Ramos (cell line): Measurements from ENCODE around the gene TRIML2.

Source experiments
- in situ Hi-C: fragments of 300-500 bp; cut with MboI; formaldehyde crosslinking; loops from one replicate; pipeline ENCODE4 v1.14.3; 2022; ENCODE audit warnings: low sequenced_read_pairs; ENCODE audit not compliant: unreplicated experiment

The TRIML2 gene, protein sequence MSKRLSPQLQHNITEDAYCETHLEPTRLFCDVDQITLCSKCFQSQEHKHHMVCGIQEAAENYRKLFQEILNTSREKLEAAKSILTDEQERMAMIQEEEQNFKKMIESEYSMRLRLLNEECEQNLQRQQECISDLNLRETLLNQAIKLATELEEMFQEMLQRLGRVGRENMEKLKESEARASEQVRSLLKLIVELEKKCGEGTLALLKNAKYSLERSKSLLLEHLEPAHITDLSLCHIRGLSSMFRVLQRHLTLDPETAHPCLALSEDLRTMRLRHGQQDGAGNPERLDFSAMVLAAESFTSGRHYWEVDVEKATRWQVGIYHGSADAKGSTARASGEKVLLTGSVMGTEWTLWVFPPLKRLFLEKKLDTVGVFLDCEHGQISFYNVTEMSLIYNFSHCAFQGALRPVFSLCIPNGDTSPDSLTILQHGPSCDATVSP

DNA sequence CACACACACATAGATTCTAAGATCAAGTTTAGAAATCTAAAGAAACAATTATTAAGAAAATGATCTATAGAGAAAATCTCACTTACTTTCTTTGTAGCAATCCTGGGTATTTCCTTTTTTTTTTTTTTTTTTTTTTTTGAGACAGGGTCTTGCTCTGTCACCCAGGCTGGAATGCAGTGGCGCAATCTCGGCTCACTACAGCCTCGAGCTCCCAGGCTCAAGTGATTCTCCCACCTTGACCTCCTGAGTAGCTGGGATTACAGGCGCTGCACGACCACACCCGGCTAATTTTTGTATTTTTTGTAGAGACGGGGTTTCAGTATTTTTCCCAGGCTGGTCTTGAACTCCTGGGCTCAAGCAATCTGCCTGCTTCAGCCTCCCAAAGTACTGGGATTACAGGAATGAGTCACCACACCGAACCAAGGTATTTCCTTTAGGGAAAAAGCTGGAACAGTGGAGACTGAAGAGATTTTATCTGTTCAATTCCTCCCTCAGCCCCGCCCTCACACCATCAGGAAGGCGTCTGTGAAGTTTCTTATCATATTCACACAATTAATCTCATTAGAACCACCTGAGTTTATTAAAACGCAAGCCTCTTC, at the start of gene TRIML2:
TRIML2 (minus strand) TSS at position 447 of the 599 bp plus-strand sequence. CDS start 4,235 bp downstream, outside the sequence.
- in situ Hi-C loops, result no loop called here

DNA sequence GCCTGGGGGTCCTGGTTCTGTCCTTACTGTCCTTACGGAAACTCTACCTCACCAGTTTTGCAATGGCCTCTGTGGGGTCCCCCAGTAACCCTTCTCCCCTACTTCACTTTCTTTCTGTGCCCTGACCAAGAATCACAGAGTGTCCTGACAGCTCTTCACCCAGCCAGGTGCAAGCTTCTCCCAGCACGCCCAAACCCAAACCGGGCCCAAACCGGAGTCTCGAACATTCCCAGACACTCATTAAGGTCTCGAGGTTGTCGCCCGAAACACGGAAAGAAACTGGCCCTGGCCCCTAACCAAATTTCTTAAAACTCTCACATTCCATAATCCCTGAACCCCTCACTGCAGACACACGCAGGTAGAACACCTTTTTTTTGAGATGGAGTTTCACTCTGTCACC, 48.9 kb upstream of the TRIML2 start:
- in situ Hi-C loops, result no loop called here

DNA sequence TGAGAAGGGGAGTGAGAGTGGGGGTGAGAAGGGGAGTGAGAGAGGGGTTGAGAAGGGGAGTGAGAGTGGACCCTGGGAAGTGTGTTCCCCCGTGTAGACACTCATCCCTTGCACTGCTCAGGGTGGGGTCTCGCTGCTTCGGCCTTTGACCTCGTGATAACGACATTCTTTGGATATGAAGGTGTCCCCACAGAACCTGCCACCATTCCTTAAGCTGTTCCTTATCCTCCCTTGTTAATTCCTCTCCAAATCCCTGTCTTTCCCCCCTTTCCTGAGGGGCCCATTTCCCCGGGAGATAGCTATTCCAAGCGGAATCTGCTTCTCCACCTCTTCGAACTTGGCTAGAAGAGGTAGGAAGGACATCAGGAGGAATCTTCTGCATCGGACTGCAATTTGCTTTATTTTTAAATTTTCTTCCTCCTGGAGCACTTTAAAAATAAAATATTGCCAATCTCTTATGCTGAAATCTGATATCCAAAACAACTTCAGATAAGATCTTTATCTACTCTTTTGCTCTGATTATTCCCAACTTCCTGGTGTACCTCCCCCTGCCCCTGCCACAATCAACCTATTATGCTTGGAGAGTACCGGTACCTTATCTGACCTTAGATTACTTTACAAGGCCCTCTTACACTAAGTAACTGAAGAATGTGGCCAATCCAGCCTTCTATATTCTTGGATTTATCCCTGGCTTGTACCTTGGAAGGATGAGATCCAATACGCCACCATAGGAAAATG, 45.4 kb upstream of the TRIML2 start:
- in situ Hi-C loops, result no loop called here

DNA sequence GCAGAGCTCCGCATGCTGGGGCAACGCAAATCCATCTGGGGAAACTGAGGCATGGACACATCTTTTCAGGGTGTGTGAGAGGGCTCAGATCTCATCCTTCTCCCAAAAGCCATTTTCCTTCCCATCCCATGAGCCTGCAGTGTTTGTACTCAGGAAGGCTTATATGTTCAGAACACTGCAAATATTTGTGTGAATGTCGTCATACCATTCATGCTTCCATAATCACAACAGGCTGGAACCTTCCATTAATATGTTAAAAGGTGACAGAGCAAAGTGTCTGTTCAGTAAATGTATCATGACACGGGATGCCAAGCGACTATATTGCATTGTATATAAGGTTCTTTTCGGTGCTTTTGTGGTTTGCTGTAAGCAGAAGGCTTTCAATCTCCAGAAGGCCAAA, 38.4 kb upstream of the TRIML2 start:
- in situ Hi-C loops, result no loop called here

DNA sequence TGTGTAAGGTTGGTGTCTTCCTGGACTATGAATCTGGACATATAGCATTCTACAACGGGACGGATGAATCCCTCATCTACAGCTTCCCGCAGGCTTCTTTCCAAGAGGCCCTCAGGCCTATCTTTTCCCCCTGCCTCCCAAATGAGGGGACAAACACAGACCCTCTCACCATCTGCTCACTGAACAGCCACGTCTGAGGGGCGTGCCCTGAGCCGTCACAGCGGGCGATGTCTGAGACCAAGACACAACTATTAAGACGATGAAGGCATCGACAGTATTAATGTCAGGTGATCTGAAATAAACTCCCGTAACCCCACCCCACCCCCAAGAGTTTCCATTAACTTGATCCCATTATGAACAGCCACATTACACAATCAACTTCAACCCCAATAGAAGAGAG, 37.8 kb upstream of the TRIML2 start:
- in situ Hi-C loops, result no loop called here

DNA sequence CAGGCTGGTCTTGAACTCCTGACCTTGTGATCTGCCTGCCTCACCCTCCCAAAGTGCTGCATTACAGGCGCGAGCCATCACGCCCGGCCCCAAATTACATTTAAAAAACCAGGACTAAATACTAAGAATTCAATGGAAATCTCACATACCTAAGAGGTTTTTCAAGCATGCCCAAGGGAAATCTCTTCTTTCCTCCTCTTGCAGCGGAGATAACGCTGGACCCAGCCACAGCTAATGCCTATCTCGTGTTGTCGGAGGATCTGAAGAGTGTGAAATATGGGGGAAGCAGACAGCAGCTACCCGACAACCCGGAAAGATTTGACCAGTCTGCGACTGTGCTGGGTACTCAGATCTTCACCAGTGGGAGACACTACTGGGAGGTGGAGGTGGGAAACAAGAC, 37.2 kb upstream of the TRIML2 start:
- in situ Hi-C loops, result no loop called here

DNA sequence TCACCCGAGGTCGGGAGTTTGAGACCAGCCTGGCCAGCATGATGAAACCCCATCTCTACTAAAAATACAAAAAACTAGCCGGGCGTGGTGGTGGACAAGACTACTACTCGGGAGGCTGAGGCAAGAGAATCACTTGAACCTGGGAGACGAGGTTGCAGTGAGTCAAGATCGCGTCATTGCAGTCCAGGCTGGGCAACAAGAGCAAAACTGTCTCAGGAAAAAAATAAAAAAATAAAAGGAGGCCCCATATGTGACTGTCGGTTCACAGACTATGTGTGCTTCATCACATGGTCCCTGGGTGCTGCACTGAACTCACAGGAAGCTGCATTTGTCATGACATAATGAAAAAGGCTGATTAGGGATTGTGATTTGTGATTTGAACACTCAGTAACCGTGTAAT, 36.2 kb upstream of the TRIML2 start:
- in situ Hi-C loops, result no loop called here

DNA sequence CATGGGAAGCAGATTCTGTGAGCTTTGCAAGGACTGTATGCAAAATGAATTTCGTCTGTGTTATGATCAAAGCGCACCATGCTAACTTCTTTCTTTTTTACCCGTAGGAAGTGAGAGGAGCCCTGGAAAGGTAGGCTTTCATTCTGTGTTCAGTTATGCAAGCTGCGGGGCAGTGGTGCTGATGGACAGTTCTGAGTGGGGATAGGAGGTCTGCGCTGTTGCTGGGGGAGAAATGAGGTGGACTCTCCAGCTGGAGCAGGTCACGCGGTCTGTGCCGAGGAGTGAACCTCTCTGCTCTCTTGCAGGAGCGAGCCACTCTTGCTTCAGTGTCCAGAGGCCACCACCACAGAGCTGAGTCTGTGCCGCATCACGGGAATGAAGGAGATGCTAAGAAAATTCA, 34.3 kb upstream of the TRIML2 start:
- in situ Hi-C loops, result no loop called here

DNA sequence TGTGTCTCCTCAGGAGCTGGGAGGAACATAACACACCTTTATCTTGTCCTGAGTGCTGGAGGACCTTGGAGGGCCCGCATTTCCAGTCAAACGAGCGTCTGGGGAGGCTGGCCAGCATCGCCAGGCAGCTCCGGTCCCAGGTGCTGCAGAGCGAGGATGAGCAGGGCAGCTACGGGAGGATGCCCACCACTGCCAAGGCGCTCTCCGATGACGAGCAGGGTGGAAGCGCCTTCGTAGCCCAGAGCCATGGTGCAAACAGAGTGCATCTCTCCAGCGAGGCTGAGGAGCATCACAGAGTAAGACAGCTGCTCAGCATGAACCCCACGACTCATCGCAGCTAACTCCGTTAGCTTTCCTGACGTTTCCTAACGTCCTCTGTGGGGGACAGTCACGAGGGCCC, 30.3 kb upstream of the TRIML2 start:
- in situ Hi-C loops, result no loop called here

DNA sequence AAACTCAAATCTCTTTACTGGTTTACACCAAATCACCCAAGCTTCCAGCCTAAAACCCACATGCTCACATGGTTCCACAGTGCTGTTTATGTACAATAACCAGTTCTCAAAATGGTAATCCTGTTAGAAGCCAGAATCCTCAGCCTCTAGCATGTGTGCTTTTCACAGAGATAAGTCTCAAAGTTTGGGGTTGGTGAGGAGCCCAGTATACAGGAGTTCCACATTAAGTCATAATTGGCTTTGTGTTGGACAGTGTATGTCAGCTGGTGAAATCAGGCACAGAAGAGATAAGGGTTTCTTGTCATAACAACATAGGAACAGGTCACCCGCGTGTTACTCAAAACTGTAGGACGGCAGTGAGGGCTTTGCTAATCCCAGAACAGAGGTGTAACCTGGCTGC, 29.7 kb upstream of the TRIML2 start, which contains the start of gene TRIML1:
TRIML1 (plus strand) TSS at position 301 of the 400 bp plus-strand sequence. CDS start 118 bp downstream, outside the sequence.
- in situ Hi-C loops, result no loop called here

DNA sequence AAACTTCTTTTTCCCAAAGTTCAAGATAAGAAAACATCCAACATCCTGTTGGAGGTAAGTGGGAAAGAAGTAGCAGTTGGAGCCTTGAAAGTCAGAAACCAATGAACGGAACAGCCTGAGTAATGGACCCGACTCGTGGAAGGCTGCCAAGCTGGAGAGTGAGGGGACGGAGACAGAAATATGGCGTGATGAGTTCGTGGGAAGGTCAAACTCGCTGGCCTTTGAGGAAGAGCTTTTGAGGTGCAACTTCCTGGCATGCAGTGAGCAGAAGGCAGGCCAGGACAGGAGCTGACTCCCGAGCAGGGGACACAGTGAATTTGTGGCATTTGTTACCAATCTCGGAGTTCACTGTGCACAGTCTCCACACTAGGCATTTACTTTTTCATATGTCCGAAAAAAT, 28.8 kb upstream of the TRIML2 start:
- in situ Hi-C loops, result no loop called here

DNA sequence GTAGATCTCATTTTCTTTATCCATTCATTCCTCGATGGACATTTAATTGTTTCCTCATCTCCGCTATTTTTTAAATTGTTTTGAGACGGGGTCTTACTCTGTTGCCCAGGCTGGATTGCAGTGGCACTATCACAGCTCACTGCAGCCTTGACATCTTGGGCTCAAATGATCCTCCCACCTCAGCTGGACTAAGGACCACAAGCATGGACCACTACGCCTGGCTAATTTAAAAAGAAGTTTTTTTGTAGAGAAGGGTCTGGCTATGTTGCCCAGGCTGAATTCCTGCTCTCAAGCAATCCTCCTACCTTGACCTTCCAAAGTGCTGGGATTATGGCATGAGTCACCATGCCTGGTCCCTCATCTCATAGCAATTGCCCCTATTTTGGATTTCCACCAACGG, 22.8 kb upstream of the TRIML2 start:
- in situ Hi-C loops, result no loop called here

DNA sequence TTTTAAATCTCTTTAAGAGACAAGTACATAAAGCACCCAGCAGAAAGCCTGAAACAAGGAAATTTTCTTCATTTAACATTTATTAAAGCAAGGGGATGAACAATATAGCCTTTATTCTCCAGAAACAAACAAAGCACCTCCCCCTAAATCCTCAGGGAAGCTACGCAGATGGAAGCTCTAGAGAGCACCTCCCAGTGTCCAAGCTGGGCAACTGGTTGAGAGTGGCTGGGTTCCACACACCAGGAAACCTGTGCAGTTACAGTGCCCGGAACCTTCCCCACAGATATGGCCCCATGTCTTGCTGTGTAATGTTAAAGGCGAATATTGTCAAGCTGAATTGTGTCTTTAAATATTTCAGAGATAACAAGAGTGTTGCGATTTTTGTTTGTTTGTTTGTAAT, 21.0 kb upstream of the TRIML2 start:
- in situ Hi-C loops, result no loop called here

DNA sequence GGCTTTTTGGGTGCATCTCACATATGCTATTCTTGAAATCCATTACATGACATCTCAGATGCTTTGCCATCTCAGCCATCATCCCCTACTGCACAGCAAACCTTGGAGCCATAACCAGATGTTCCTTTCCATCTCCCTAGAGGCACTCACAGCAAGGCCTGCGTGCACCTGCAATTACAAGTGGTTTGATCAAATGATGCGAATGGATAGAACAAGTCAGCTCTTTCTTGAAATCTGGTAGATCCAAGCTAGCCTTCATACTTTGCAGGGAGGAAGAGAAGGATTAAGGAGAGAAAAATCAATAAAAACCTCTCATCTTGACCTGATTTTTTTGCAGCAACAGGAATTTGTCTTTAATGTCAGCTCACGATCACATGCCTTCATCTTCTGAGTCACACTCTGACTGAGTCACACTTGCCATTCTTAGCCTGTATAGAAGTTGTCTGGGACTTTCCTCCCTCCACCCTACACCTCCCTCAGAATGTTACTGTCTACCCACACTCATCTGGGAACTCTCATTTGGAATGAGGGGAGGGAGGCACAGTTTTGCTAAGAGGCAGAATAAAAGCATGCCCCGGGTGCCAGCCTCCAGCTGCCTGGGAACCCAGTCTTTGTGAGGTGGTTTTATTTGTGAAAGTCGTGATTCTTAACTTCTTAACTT, 17.9 kb upstream of the TRIML2 start:
- in situ Hi-C loops, result no loop called here

DNA sequence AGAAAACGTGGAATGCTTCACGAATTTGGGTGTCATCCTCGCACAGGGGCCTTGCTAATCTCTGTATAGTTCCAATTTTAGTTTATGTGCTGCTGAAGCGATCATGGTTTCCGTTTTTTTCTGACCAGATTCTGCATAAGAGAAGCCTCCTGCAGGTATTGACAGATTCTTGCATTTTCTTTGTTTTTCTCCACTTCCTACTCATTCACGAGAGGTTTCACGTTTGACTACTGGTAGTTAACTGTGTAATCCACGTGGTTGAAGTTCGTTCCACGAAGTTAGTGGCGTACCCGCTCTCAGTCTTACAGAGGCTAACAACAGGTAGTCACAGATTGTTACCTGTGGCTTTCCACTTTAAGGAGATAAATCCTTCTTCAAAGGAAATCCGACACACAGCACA, 12.1 kb upstream of the TRIML2 start:
- in situ Hi-C loops, result no loop called here

DNA sequence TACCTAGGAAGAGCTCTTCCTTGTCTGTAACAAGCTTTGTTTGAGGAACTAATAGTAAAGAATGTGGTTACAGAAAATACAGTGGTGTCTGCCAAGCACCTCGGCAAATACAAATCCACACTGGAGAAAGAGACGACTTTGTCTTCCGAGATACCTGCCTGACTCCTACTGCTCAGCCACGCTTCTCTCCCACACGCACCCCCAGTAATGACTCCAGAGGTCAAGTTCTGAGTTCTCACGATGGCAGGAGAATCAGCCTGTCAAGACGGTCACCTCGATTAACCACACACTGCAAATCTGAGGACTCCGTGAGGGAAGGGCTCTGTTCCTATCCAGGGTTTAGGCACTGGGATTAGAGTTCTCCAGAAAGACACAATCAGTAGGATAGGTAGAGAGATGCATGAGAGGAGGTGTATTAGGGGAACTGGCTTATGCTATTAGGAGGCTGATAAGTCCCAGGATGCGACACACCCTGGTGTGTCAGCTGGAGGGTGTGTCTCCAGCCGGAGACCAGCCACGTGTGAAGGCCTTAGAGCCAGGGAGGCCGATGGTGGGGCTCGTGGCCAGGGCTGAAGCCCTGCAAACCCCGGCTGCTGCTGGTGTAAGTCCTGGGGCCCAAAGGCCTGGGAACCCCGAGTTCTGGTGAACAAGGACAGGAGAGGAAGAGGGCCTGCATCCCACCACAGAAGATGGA, 8.4 kb upstream of the TRIML2 start:
- in situ Hi-C loops, result no loop called here

DNA sequence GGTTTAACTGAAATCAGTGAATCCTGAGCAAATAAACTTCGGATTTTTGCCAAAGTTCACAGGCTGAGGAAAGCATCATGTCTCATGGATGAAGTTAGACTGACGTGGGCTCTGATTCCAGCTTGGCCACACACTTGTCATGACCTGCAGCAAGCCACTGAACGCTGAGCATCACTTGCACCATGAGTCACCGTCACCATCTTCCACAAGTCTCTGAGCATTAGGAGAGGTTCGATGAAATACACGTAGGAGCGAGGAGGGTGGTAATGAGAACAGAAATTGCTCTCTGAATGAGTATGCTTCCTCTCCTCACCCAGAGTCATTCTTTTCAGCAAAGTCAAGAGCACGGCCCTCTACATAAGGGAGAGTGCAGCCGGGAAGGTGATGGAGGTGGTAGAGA, 3.8 kb upstream of the TRIML2 start:
- in situ Hi-C loops, result no loop called here

DNA sequence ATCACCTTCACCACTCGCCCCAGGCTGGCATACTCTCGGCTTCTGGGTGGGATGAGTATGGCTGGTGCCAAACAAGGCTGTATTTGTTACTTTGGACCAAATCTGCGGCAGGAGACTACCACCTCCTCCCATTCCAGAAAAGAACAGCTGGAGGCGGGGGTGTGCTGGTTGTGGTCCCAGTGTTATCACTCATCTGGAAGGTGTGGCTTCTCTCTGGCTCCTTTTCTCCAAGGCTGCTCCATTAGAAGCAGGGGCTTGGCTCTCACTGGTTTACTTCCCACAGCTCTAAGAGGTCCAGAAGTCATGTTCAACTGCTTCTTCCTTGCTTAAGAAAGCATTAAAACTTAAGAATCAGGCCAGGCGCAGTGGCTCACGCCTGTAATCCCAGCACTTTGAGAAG, 2.6 kb upstream of the TRIML2 start:
- in situ Hi-C loops, result no loop called here

DNA sequence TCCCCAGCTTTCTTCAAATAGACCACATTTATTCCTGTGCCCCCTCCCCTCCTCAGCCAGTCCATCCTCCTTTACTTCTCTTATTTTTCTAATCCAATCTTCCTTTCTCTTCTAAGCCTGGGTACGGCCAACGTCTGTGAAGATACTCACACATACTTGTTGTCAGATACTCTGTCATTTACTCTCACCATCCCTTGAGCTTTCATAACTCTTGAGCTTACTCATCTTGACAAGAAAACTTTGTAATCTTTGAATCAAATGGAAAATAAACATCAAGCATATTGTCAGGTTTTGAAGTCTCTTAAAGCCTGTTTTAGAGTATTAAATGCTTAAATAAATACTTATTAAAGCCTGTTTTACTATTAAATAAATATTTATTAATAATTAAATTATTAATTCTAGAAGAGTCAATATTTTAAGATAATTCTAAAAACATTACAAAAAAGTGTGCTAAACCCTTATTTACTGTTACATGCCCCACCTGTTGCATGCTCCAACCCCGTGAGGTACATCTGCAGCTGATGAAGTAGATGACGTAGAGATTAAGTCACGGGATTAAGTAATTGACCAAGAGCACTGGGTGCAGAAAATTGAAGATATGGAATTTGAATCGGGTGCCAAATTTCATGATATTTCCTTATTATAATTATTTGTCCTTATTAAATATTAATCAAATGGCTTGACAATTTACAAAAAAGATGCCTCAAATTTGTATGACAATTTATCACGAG, 1.5 kb upstream of the TRIML2 start:
- in situ Hi-C loops, result no loop called here
